ENCODE measurements around the gene LMBRD2. TPM values are rescaled to one million over a fixed set of nuclear protein-coding genes. Genes with fewer than 3 reads are reported as not detected.

The LMBRD2 gene
- total and polyA plus RNA-seq, 2 experiments from 2014 or later, result 4.4 to 6.2 TPM

- peaks cover 67% of the 10 kb centered on the region for H3K36me3 ChIP-seq (ENCODE audit: insufficient read depth)
Measured at GRCh38 chr5:36172599-36172998, 20.9 kb upstream of the LMBRD2 start.

More at GRCh38 chr5:36172599-36172998, 20.9 kb upstream of the LMBRD2 start:
- Mint-ChIP-seq H3K4me3 (no peak overlapping the region), H3K4me1 (no peaks in the 10 kb centered on the region), H3K36me3 (ENCODE audit: low read depth) (peaks cover 71% of the 10 kb centered on the region), H3K27me3 (ENCODE audit: insufficient read depth, low read depth, poor library complexity) (no peaks in the 10 kb centered on the region), H3K27ac (no peak overlapping the region), H3K9me3 (no peaks in the 10 kb centered on the region)
- TF ChIP-seq, protein P1, sequence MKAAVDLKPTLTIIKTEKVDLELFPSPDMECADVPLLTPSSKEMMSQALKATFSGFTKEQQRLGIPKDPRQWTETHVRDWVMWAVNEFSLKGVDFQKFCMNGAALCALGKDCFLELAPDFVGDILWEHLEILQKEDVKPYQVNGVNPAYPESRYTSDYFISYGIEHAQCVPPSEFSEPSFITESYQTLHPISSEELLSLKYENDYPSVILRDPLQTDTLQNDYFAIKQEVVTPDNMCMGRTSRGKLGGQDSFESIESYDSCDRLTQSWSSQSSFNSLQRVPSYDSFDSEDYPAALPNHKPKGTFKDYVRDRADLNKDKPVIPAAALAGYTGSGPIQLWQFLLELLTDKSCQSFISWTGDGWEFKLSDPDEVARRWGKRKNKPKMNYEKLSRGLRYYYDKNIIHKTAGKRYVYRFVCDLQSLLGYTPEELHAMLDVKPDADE (IDR thresholded peaks at IDR 0.05), result no peak
- TF ChIP-seq, protein P2, sequence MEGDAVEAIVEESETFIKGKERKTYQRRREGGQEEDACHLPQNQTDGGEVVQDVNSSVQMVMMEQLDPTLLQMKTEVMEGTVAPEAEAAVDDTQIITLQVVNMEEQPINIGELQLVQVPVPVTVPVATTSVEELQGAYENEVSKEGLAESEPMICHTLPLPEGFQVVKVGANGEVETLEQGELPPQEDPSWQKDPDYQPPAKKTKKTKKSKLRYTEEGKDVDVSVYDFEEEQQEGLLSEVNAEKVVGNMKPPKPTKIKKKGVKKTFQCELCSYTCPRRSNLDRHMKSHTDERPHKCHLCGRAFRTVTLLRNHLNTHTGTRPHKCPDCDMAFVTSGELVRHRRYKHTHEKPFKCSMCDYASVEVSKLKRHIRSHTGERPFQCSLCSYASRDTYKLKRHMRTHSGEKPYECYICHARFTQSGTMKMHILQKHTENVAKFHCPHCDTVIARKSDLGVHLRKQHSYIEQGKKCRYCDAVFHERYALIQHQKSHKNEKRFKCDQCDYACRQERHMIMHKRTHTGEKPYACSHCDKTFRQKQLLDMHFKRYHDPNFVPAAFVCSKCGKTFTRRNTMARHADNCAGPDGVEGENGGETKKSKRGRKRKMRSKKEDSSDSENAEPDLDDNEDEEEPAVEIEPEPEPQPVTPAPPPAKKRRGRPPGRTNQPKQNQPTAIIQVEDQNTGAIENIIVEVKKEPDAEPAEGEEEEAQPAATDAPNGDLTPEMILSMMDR (conservative IDR thresholded peaks at IDR 0.05; ENCODE audit: low read depth in 2 of 2), result no peak
- TF ChIP-seq EZH2 (IDR thresholded peaks at IDR 0.05; ENCODE audit: low read depth, unreplicated experiment) (no peak), ZNF462 (CRISPR knock-in tag; IDR thresholded peaks at IDR 0.05) (no peak), JUNB (IDR thresholded peaks at IDR 0.05; ENCODE audit: unreplicated experiment) (no peak), ZNF331 (CRISPR knock-in tag; IDR thresholded peaks at IDR 0.05; ENCODE audit: low read depth) (no peak), POLR2AphosphoS5 (IDR thresholded peaks at IDR 0.05; ENCODE audit: low read depth) (no peak), CREB1 (CRISPR knock-in tag; IDR thresholded peaks at IDR 0.05; ENCODE audit: low read depth) (no peak), ZNF114 (CRISPR knock-in tag; IDR thresholded peaks at IDR 0.05) (no peak), STAT1 (IDR thresholded peaks at IDR 0.05; ENCODE audit: unreplicated experiment) (no peak), EZH2phosphoT487 (IDR thresholded peaks at IDR 0.05; ENCODE audit: unreplicated experiment) (no peak), NANOG (IDR thresholded peaks at IDR 0.05; ENCODE audit: borderline replicate concordance) (no peak)
- TF ChIP-seq, protein P3, sequence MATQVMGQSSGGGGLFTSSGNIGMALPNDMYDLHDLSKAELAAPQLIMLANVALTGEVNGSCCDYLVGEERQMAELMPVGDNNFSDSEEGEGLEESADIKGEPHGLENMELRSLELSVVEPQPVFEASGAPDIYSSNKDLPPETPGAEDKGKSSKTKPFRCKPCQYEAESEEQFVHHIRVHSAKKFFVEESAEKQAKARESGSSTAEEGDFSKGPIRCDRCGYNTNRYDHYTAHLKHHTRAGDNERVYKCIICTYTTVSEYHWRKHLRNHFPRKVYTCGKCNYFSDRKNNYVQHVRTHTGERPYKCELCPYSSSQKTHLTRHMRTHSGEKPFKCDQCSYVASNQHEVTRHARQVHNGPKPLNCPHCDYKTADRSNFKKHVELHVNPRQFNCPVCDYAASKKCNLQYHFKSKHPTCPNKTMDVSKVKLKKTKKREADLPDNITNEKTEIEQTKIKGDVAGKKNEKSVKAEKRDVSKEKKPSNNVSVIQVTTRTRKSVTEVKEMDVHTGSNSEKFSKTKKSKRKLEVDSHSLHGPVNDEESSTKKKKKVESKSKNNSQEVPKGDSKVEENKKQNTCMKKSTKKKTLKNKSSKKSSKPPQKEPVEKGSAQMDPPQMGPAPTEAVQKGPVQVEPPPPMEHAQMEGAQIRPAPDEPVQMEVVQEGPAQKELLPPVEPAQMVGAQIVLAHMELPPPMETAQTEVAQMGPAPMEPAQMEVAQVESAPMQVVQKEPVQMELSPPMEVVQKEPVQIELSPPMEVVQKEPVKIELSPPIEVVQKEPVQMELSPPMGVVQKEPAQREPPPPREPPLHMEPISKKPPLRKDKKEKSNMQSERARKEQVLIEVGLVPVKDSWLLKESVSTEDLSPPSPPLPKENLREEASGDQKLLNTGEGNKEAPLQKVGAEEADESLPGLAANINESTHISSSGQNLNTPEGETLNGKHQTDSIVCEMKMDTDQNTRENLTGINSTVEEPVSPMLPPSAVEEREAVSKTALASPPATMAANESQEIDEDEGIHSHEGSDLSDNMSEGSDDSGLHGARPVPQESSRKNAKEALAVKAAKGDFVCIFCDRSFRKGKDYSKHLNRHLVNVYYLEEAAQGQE (IDR thresholded peaks at IDR 0.05; ENCODE audit: unreplicated experiment), result no peak
- ATAC-seq (no peak), DNase-seq (ENCODE audit: low spot score) (no peak)
- no peaks in the 10 kb centered on the region for H3K79me2 ChIP-seq (replicated peaks; ENCODE audit: insufficient read depth)
- no peaks in the 10 kb centered on the region for H3F3A ChIP-seq (replicated peaks; ENCODE audit: low read depth)
- no peaks in the 10 kb centered on the region for H3K9me2 ChIP-seq (ENCODE audit: insufficient read depth)
- no peak overlapping the region for H3K4me3 ChIP-seq
- no peak overlapping the region for H2AFZ ChIP-seq
- no peak overlapping the region for H3K4me2 ChIP-seq
- peaks cover 9% of the 10 kb centered on the region for H4K20me1 ChIP-seq (replicated peaks; ENCODE audit: insufficient read depth)
- H3K27ac ChIP-seq (ENCODE audit: low read depth), result no peak overlapping the region
- H3K27me3 ChIP-seq (ENCODE audit: insufficient read depth), result no peaks in the 10 kb centered on the region
- no peaks in the 10 kb centered on the region for H3K4me1 ChIP-seq (ENCODE audit: insufficient read depth)
